AG04449 (cell line): ENCODE measurements around the gene KCNH8.
A peak's percentile ranks its signal among the peaks of the same experiment; 100 is the strongest.
"Not testable (repeated sequence)": the region's sequence is repeated elsewhere in the genome, so short reads cannot be mapped to it uniquely, and the experiment has no call there.

ENCODE experiments used
- CTCF ChIA-PET: fragments of 350-600 bp; formaldehyde crosslinking; extraction: SDS; loops from one replicate; lab custom pipeline; 2021; ENCODE audit warnings: antibody characterized with exemption; lab: Yijun Ruan, JAX
- POLR2A ChIA-PET: fragments of 400-600, 350-600 bp; formaldehyde crosslinking; extraction: SDS; loops from one replicate; lab custom pipeline; 2020; ENCODE audit warnings: antibody characterized with exemption, inconsistent platforms; lab: Yijun Ruan, JAX
- DNase-seq: peaks from one replicate; pipeline ENCODE4 v3.0.0-alpha.2; 2010; ENCODE audit warnings: low read depth, low spot score
- H3K4me3 ChIP-seq: 2 replicates; pipeline ENCODE4 v1.5.1; 2011; ENCODE audit warnings: low read depth, mild to moderate bottlenecking, control low read depth, low read length
- CTCF ChIP-seq: IDR thresholded peaks from one replicate; pipeline ENCODE4 v1.5.1; 2011; ENCODE audit warnings: mild to moderate bottlenecking, moderate library complexity, low read length, control low read depth, inconsistent platforms; ENCODE audit not compliant: insufficient read depth; ENCODE audit errors: missing control alignments

Gene KCNH8

DNA sequence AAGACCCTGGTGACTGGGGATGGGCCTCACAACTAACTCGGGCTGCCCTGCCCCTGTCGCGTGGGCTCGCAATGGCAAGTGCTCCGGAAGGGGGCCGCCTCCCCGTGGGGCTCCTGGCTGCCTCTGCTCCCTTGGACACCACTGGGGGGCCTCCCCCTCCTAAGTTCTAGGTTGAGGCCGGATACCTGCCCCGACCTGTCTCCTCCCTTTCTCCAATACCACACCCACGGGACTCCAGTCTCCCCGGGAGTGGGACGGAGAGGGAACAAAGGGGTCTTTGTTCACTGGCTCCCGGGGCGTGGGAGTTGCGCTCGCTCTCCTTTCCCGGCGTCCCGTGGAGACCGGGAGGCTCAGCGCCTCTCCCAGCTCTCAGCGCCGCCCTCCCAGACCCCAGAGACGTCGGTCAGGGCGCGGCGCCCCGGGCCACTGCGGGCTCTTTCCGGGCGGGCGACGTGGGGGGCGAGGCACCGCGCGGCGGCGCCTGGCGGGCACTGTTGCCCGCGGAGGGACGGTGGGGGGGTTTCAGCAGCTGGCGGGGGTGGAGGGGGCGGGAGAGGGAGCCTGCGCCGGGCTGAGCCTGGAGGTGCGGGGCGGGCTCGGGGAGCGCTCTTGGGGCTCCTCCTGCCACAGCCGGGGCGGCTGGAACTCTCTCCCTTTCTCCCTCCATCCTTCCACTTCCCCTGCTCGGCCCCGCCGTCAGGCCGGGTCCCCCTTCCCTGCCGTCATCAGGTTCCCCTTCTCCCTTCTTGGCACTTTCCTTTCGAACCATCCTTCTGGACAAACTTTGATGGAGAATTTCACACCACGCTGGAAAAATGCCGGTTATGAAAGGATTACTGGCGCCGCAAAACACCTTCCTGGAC is at the start of gene KCNH8:
Gene KCNH8, plus strand, starts transcription at position 606 of the 863 bp plus-strand sequence. Its CDS starts 210 bp downstream, at position 816.
- no peak for DNase-seq
- CTCF ChIA-PET, result no interaction called here

DNA sequence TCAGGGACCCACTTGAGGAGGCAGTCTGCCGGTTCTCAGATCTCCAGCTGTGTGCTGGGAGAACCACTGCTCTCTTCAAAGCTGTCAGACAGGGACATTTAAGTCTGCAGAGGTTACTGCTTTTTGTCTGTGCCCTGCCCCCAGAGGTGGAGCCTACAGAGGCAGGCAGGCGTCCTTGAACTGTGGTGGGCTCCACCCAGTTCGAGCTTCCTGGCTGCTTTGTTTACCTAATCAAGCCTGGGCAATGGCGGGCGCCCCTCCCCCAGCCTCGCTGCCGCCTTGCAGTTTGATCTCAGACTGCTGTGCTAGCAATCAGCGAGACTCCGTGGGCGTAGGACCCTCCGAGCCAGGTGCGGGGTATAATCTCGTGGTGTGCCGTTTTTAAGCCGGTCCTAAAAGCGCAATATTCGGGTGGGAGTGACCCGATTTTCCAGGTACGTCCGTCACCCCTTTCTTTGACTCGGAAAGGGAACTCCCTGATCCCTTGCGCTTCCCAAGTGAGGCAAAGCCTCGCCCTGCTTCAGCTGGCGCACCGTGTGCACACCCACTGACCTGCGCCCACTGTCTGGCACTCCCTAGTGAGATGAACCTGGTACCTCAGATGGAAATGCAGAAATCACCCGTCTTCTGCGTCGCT is 45.5 kb upstream of the KCNH8 start:
- H3K4me3 ChIP-seq, POLR2A ChIA-PET: not testable (repeated sequence)

More for the DNA sequence above, at the start of gene KCNH8:
- POLR2A ChIA-PET, result no interaction called here
- no peak for TF ChIP-seq CTCF
- peak within 1 kb of the TSS; percentile 61 for H3K4me3 ChIP-seq

DNA sequence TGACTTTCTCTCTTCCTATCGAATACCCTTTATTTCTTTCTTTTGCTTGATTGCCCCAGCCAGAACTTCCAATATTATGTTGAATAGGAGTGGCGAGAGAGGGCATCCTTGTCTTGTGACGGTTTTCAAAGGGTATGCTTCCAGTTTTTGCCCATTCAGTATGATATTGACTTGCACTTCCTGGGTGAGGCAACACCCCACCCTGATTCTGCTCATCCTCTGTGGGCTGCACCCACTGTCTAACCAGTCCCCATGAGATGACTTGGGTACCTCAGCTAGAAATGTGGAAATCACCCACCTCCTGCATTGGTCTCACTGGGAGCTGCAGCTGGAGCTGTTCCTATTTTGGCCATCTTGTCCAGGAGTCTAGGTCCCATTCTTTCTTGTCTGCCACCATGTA is 44.8 kb upstream of the KCNH8 start:
- POLR2A ChIA-PET, result no interaction called here
- no peak overlapping the region for H3K4me3 ChIP-seq
- TF ChIP-seq CTCF, result no peak
- CTCF ChIA-PET, result no interaction called here
- DNase-seq, result no peak

More for the DNA sequence above, 45.5 kb upstream of the KCNH8 start:
- DNase-seq, CTCF ChIA-PET: not testable (repeated sequence)

DNA sequence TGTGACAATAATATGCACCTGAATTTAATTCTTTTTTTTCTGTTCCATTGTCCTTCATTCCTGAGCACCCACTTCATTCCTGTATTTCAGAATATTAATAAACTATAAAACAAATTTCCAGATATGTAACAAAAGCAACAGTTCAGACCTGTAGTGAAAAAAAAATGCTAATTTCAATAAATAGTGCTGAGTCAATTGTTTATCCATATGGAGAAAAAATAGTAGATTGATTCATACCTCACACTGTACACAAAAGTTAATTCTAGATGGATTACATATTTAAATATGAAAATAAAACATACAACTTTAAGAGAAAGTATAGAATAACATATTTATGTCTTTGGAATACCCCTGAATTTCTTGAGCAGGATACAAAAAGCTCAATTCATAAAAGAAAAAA is 43.9 kb upstream of the KCNH8 start:
- CTCF ChIA-PET, result no interaction called here
- TF ChIP-seq CTCF, result no peak
- no peak for DNase-seq

DNA sequence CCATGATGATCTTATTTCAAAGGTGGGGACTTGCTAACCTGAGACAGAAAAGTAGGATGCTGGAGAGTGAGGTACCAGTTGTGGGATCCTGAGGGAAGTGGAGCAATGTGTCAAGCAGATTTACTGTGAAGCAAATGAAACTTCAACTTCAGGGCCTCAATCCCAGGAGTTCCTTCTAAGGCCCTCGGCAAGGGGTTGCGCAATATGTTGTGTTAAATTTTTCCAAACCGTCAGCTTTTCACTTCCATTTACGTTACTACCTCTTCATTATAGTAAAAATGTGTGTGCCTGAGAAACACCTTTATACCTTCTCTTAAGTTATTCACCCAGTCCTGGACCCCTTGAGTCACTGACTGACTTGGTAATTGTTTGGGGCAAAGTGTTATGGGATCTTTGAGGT is 42.5 kb upstream of the KCNH8 start:
- ChIA-PET POLR2A (no interaction called here), CTCF (no interaction called here)
- DNase-seq, result no peak
- no peak for TF ChIP-seq CTCF
- H3K4me3 ChIP-seq, result no peak overlapping the region

More for the DNA sequence above, 43.9 kb upstream of the KCNH8 start:
- POLR2A ChIA-PET, result no interaction called here
- H3K4me3 ChIP-seq, result no peak overlapping the region

- POLR2A ChIA-PET, result no interaction called here
- no peak for TF ChIP-seq CTCF
- H3K4me3 ChIP-seq, result no peak overlapping the region
- no peak for DNase-seq
- CTCF ChIA-PET, result no interaction called here
These were observed 42.0 kb upstream of the KCNH8 start for GRCh38 chr3:19106307-19106706.
